ENCODE results near the gene C15orf39.
"Not testable (repeated sequence)": the region's sequence is repeated elsewhere in the genome, so short reads cannot be mapped to it uniquely, and the experiment has no call there.

Gene C15orf39

GRCh38 chr15:75212200-75212858 lies 10.6 kb downstream of the C15orf39 start:
- DNase-seq (ENCODE audit: low read depth), result no peak

GRCh38 chr15:75213212-75213767 lies 11.6 kb downstream of the C15orf39 start:
- no peak for DNase-seq (ENCODE audit: low read depth)

GRCh38 chr15:75213768-75214221 lies 12.1 kb downstream of the C15orf39 start:
- DNase-seq (ENCODE audit: low read depth), result no peak

GRCh38 chr15:75214293-75215096 lies 12.8 kb downstream of the C15orf39 start:
- DNase-seq (ENCODE audit: low read depth), result no peak

- no peak for DNase-seq (ENCODE audit: low read depth)
Measured at GRCh38 chr15:75215107-75216004, 13.7 kb downstream of the C15orf39 start.

GRCh38 chr15:75217012-75217411 lies 15.3 kb downstream of the C15orf39 start:
- no peak for DNase-seq (ENCODE audit: low read depth)

GRCh38 chr15:75217574-75217973 lies 15.9 kb downstream of the C15orf39 start:
- not testable (repeated sequence) for DNase-seq (ENCODE audit: low read depth)

- not testable (repeated sequence) for DNase-seq (ENCODE audit: low read depth)
Measured at GRCh38 chr15:75219507-75219929, 17.8 kb downstream of the C15orf39 start.

GRCh38 chr15:75223688-75224087 lies 22.0 kb downstream of the C15orf39 start:
- no peak for DNase-seq (ENCODE audit: low read depth)

- no peak for DNase-seq (ENCODE audit: low read depth)
Measured at GRCh38 chr15:75224281-75224680, 22.6 kb downstream of the C15orf39 start.

GRCh38 chr15:75225102-75225836 lies 23.6 kb downstream of the C15orf39 start:
- not testable (repeated sequence) for DNase-seq (ENCODE audit: low read depth)

- no peak for DNase-seq (ENCODE audit: low read depth)
Measured at GRCh38 chr15:75225951-75226732, 24.5 kb downstream of the C15orf39 start.

GRCh38 chr15:75227112-75227511 lies 25.4 kb downstream of the C15orf39 start:
- not testable (repeated sequence) for DNase-seq (ENCODE audit: low read depth)

GRCh38 chr15:75227663-75228280 lies 26.1 kb downstream of the C15orf39 start:
- DNase-seq (ENCODE audit: low read depth), result no peak

- no peak for DNase-seq (ENCODE audit: low read depth)
Measured at GRCh38 chr15:75228787-75229186, 27.1 kb downstream of the C15orf39 start.

- no peak for DNase-seq (ENCODE audit: low read depth)
Measured at GRCh38 chr15:75229191-75230015, 27.7 kb downstream of the C15orf39 start.

- no peak for DNase-seq (ENCODE audit: low read depth)
Measured at GRCh38 chr15:75230016-75230343, 28.3 kb downstream of the C15orf39 start.

GRCh38 chr15:75230551-75231371 lies 29.1 kb downstream of the C15orf39 start:
- DNase-seq (ENCODE audit: low read depth), result no peak
